ENCODE data around the gene ATG4D.

ATG4D gene

GRCh38 chr19:10553087-10553667 is 9.5 kb downstream of the ATG4D start:
- no peak for TF ChIP-seq CTCF (IDR thresholded peaks at IDR 0.05; ENCODE audit: extremely low read depth, missing control alignments)

DNA sequence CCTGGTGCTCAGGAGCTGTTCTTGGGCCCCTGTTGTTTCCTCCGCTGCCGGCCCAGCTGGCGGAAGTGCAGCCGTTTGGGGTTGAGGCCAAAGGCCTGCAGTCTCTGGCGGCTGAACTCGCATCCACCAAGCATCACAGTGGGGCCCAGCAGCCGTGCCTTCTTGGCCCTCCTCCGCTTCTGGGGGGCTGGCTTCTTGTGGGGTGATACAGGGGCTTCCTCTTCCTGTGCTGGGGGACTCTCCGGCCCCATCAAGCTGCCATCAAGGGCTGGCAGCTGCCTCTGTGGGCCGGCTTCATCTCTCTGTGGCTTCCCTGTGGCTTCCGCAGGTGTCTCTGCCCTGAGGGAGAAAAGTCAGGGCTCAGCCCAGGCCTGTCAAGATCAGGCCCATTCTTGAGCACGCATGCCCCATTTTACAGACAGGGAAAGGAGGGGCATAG is 10.3 kb downstream of the ATG4D start:
- DNase-seq (ENCODE audit: low spot score): peak; percentile 83
- no peak for TF ChIP-seq CTCF (IDR thresholded peaks at IDR 0.05; ENCODE audit: extremely low read depth, missing control alignments)

More at GRCh38 chr19:10553087-10553667, 9.5 kb downstream of the ATG4D start:
- peak; percentile 29 for DNase-seq (ENCODE audit: low spot score)

DNA sequence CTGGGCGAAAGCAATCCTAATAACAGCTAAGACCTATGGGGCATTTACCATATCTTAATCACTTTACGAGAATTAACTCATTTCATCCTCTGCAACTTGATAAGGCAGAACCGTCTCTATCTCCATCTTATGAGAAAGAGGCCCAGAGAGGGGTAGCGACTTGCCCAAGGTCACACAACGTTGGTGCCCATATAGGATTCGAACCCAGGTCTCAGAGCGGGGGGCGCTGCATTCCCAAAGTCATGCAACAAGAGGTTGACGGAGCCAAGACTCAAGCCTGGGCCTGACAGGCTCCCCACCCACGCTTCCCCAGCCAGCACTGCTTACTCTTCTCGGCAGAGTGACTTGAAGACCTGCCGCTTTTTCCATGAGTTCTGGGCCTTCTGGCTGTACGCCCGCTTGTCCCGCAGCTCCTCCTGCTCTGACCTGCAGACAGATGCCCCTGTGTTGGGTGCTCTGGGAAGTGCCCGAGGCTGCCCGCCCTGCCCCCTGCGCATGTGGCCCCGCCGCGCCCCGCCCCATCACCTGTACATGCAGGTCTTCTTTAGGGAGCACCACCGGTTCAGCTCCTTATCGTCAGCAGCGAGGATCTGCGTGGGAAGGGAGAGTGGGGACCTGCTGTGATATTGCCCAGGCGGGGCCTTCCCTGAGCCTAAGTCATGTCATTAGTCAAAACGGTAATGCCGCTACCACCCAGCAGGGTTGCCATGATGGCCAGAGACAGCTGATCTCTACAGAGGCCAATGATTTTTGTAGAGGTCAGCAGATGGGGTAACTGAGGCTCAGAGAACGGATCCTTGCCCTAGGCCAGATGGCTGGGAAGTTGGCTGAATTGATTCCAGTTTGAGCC is 11.3 kb downstream of the ATG4D start:
- TF ChIP-seq CTCF (IDR thresholded peaks at IDR 0.05; ENCODE audit: extremely low read depth, missing control alignments): no peak
- DNase-seq (ENCODE audit: low spot score): peak; percentile 14

GRCh38 chr19:10555610-10555973 is 11.9 kb downstream of the ATG4D start:
- TF ChIP-seq CTCF (IDR thresholded peaks at IDR 0.05; ENCODE audit: extremely low read depth, missing control alignments): no peak
- peak; percentile 25 for DNase-seq (ENCODE audit: low spot score)

- peak; percentile 9 for DNase-seq (ENCODE audit: low spot score)
- TF ChIP-seq CTCF (IDR thresholded peaks at IDR 0.05; ENCODE audit: extremely low read depth, missing control alignments): no peak
Measured at GRCh38 chr19:10557603-10558197, 14.0 kb downstream of the ATG4D start.

DNA sequence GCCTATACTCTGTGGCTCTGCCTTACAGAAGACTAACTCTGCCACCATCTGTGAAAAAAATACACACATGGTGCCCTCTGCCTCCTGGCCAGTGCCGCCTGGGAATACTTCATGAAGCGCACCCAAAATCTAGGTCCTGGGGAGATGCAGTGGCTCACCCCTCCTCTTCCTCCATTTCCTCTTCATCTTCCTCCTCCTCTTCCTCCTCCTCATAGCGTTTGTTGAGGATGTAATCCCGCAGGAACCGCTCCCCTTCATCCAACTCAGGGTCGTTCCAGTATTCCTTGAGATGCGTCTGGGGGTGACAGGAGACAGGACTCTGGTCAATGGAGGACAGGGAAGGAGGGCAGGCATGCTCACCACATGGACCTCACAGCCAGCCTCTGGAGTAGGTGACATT is 16.4 kb downstream of the ATG4D start:
- TF ChIP-seq CTCF (IDR thresholded peaks at IDR 0.05; ENCODE audit: extremely low read depth, missing control alignments): no peak
- DNase-seq (ENCODE audit: low spot score): no peak

DNA sequence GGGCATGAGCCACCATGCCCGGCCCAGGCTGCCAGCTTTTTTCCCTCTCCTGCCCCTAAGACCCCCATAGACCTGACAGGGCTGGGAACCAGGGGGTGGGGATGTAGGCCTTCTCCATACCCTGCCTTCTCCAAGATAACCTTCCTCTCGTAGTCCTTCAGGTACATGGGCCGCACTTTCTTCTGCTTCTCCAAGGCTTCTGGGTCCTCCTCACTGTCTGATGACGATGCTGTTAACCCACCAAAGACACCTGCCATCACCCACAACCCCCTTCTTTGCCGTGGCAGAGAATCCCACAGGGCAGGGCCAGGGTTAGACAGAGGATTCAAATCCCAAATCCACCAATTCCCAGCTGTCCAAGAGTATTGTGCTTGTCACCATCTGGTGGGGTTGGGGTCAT is 18.9 kb downstream of the ATG4D start:
- DNase-seq (ENCODE audit: low spot score): no peak
- no peak for TF ChIP-seq CTCF (IDR thresholded peaks at IDR 0.05; ENCODE audit: extremely low read depth, missing control alignments)
